Measurements from ENCODE around the gene SLC7A5.
"Not testable (repeated sequence)": the region's sequence is repeated elsewhere in the genome, so short reads cannot be mapped to it uniquely, and the experiment has no call there.

Gene SLC7A5

DNA sequence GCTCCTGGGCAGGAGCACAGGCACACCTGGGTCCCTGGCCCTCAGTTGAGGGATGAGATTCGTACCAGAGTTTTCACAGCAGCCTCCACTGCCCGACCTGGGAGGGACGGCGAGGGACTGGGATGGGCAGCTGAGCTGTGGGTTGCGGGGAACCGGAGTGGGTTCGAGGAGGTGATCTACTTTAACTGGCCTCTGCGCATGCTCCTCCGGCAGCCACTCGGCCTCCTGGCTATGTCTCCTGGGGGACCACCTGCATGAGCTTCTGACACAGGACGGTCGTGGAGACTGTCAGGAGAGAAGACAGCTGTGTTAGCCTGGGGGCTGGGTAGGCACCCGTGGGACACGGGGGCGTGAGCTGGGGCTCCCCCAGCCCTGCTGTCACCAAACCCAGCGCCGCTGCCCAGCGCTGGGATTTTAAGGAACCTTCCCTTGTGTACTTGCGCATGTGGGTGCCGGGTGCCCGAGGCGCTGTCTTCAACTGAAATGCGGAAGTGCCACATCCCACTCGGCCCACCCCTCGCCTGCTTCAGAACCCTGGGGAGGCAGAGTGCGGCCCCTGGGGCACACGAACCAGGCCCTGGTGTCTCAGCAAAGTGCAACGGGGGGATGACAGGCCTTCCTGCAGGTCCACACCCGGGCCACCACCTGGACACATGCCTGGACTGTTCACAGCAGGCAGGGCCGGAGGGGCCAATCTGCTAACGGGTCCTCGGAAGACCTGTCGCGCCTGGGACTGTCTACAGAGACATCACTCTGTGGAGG lies 36.4 kb downstream of the SLC7A5 start:
- no peak for DNase-seq

DNA sequence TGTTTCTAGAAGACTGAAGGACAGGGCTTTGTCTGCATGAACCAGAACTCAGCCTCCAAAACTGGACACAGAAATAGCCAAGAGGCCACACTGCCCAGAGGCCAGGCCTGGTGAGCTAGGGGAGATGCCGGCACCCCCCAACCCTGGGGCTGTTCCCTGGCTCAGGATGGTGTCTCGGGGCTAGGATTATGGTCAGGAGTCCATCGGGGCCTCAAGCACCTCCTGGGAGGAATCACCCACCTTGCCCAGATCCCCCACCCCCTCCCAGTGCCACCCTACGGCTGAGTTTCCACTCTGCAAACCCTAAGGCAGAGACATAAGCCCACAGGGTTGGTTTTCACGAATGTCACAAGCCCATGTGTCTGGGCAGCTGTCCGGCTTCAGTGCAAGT lies 37.2 kb downstream of the SLC7A5 start:
- no peak for DNase-seq

DNA sequence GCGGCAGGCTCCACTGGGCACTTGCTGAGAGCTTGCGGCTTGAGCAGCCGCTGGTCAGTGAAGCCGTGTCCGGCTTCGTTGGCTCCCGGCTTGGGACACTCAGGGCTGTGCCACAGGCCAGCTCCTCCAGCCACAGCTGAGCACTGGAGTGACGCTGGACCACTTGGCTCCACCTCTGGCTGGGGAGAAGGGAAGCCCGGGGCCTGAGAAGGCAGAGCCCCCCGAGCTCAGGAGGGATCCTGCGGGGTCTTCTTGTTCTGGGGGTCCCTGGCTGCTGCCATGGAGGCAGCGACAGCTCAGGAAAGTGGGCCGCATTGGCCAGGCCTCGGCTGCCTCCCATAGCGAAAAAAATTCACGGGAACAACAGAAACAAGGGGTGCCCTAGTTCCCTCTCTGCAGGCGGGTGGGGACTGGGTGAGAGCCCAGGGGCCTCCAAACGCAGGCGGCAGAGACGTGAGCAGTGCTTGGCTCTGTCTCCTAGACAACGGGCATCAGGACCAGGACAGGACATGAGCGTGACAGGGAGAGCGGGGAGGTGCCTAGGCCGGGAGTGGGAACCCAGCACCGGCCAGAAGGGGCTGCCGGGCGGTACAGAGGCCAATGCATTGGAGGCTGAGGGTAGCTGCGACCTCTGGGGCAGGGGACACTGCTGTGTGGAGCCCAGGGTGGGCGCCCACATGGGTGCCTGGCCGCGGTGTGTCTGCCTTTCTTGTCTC lies 37.7 kb downstream of the SLC7A5 start:
- DNase-seq = no peak

DNA sequence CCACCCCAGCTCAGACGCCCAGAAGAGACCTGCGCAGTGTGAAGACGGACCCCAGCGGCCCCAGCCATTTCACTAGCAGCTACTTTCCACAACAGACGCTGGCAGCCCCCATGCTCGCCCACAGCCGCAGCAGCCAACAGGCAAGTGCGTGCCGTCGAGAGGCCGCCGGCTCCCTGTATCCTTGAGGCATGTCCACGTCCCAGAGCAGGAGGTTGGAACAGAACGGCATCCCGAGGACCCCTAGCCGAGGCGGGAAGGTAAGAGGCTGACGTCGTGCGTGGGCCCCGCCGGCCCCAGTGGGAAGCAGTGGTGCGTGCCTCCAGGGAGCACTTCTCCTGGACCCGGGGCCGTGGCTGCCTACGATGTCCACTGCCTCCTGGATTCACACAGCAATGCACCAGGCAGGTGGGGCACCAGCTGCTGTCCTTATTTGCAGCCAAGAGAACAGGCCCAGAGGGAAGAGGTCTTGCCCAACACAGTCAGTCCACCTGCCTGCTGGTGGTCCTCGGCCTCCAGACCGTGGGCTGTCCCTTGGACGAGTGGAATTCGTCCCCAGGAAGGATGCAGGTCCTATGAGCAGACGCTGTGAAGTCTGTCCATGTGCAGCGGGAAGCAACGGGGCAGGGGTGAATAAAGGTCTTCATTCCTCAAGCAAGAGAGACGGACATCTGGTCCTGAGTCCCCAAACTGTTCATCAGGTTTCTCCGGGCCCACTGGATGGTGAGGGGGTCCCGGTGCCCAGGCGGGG lies 38.5 kb downstream of the SLC7A5 start:
- DNase-seq = no peak

DNA sequence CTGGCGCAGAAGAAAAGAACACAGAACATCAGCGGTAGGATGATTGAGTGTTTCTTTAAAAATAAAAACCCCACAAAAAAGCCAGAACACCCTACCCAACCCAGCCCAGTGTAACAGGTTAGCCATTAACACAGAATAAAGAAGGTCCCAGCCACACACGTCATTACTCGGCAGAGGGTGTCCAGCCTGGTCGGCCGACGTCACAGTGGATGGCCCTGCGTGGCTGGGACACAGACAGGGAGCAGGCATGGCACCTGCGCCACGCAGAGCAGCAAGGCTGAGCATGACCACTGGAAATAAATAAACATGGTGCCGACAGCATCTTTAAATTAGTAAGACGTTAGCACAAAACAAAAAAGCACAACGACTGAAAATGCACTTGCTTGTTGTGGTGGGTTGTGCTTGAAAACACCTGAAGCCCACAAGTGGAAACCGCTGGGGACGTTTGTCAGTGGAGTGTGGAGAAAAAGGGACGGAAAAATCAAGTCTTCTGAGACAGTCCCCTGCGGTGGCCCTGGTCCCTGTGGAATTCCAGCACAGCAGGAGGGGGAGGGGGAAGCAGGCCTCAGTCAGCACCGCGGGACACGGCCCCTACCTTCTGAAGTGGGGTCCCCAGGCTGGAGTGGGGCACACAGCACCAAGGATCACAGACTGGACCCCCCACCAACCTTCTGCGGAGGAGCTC lies 39.2 kb downstream of the SLC7A5 start:
- DNase-seq = no peak

DNA sequence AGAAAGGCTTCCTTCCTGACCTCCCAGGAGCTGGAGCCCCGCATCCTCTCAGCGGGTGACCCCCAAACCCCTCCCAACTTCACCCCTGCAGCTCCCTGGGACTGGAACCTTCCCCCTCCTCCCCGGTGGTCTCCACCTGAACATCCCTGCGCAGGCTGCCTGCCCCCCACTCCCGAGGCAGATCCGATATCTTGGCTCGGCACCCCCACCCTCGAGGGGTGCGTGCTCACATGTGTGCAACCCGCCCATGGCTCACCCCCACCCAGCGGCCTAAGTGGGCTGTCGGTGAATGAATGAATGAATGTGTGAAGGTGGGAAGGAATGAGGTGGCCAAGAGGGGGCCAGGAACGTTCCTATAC lies 39.7 kb downstream of the SLC7A5 start:
- DNase-seq = no peak

DNA sequence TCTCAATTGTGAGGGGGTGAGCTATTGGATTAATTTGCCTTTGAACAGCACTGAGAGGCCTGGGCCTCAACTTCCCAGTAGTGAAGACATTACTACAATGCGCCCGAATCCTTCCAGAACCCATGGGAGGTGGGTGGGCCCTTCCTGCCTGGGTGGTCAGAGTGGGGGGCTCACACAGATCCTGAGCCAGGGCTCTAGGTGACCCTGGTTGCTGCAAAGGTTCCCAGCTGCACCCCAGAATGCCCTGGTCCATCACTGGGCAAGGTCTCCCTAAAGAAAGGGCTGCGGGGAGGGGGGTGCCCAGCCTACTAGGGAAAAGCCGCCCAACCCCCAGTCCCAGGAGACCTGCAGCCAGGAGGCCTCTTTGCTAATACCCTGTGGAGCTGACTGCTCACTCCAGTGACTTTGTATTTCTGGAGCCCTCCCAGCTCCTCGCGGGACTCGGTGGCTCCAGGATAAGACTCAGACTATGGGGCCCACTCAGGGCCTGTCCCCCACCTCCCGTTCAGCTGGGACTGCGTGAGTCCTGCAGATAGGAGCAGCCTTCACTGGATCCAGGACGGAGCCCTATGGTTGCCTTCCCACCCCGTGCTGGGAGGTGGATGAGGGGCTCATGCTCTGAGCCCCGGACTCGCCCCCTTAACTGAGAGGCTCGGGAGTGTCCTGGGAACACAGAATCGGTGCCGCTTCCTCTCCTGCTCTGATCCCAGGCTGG lies 40.2 kb downstream of the SLC7A5 start:
- DNase-seq = no peak

DNA sequence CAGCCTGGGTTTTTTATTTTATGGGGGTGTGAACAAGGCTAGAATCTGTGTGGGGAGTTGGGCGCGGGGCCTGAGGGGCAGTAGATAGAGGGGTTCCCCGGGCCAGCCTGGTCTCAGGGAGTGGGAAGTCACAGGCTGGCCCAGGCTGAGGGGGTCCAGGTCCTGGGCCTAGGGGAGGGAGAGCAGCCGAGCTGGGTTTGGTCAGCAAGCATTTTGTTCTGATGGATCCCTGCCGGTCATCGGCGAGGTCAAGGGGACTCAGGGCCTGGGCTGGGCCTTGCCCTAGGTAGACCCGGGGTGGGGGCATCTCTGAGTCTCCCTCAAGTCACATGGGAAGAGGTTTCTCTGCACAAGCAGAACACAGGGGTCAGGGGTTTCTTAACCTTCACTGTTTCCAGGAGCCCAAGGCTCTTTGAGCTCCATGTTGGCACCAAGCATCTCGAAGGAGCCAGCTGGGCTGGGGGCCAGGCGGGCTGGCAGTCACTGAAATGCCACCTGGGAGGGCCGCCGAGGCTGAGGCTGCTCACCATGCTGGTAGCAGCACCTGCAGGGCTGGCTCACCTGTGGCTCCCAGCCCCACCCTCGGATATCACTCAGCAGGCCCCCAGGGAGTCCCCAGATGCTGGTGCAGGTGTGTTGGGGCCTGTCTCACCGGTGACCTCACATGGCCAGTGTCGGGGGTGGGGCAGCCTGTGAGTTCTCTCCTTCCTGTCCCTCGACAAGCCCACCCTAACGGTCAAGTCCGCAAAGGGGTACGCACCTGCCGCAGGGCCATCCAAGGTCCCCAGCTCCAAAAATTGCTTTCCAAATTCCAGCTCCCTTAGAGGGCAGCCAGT lies 41.0 kb downstream of the SLC7A5 start:
- no peak for DNase-seq

DNA sequence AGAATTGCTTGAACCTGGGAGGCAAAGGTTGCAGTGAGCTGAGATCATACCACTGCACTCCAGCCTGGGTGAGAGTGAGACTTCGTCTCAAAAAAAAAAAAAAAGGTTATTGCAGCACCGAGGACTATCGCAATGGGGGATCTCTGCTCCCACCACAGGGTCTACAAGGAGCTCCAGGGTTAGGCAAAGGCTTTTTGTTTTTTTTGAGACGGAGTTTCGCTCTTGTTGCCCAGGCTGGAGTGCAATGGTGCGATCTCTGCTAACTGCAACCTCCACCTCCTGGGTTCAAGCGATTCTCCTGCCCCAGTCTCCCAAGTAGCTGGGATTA lies 41.8 kb downstream of the SLC7A5 start:
- DNase-seq = not testable (repeated sequence)

DNA sequence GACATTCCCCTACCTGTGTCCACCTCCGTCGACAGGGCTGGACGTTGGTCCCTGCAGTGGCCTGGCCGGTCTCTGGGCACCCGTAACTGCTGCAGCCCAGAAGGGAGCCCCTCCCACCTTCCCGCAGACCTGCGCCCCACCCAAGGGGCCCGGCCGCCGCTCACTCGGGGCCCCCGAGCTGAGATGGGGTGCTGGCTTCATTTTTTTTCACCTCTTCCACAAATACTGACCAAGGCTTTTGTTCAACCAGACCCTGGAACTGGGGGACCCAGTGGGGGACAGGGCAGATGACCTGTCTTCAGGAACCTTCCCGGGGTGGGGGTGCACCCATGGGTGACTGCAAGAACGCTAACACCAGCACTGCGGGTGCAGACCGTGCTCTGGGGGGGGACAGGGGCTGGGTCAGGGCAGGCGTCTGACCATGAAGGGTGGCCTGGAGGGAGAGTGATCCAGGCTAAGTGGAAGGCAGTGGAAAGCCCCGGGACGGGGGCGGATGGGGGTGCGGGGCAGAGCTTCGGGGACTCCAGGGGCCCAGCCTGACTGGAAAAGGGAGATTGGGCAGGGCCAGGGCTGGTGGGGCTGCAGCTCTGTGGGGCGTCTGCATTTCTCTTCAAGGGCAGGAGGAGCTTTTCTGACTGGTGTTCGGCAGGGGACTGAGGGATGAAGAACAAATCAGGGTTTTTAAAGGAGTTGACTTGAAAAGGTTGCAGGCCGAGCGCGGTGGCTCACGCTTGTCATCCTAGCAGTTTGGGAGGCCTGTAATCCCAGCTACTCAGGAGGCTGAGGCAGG lies 42.3 kb downstream of the SLC7A5 start:
- no peak for DNase-seq

DNA sequence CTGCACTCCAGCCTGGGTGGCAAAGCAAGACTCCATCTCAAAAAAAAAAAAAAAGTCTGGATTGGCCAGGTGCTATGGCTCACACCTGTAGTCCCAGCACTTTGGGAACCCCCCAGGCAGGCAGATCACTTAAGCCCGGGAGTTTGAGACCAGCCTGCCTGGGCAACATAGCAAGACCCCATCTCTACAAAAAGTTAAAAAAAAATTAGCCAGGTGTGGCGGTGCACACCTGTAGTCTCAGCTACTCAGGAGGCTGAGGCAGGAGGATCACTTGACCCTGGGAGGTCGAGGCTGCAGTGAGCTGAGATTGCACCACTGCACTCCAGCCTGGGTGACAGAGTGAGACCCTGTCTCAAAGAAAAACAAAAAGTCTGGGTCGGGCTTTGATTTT lies 42.9 kb downstream of the SLC7A5 start:
- not testable (repeated sequence) for DNase-seq

DNA sequence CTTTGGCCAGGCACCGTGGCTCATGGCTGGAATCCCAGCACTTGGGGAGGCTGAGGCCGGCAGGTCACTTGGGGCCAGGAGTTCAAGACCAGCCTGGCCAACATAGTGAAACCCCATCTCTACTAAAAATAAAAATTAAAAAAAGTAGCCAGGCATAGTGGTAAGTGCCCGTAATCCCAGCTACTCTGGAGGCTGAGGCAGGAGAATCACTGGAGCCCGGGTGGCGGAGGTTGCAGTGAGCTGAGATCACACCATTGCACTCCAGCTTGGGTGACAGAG lies 43.5 kb downstream of the SLC7A5 start:
- not testable (repeated sequence) for DNase-seq

DNA sequence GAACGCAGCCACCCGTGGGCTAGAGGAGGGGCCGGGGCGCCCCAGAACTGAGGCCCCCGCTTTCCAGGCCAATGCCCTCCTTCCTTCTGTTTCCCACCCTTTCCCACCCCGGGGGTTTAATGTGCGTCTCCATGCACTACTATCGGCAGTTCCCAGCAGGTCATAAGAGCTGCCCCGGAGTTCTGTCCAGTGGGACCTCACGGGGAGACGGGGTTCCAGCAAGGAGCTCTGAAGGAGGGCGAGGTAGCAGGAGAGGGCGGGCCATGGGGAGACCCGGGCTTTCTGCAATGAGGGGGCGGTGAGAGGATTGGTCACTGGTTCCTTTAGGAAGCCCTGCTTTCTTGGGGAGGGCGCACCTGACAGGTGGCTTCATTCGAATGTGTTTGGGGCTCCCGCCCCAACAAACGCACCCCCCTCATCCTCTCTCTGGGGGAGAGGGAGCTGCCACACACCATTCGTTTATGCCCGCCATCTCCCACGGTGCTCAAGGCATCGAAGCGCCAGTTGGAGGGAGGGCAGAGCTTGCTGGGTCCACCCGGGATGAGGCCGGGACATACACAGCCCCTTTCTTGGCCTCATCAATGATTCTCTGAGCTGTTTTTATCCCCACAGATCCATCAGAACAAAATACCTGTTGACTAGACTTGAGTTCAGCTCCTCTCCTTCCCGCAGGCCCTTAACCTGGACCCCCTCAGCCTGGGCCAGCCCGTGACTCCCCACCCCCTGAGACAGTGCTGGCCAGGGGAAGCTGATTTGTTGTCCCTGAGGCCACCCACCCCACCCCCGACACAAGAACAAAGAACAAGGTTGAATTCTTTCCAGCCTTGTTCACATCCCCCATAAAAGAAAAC lies 44.1 kb downstream of the SLC7A5 start:
- DNase-seq = no peak

DNA sequence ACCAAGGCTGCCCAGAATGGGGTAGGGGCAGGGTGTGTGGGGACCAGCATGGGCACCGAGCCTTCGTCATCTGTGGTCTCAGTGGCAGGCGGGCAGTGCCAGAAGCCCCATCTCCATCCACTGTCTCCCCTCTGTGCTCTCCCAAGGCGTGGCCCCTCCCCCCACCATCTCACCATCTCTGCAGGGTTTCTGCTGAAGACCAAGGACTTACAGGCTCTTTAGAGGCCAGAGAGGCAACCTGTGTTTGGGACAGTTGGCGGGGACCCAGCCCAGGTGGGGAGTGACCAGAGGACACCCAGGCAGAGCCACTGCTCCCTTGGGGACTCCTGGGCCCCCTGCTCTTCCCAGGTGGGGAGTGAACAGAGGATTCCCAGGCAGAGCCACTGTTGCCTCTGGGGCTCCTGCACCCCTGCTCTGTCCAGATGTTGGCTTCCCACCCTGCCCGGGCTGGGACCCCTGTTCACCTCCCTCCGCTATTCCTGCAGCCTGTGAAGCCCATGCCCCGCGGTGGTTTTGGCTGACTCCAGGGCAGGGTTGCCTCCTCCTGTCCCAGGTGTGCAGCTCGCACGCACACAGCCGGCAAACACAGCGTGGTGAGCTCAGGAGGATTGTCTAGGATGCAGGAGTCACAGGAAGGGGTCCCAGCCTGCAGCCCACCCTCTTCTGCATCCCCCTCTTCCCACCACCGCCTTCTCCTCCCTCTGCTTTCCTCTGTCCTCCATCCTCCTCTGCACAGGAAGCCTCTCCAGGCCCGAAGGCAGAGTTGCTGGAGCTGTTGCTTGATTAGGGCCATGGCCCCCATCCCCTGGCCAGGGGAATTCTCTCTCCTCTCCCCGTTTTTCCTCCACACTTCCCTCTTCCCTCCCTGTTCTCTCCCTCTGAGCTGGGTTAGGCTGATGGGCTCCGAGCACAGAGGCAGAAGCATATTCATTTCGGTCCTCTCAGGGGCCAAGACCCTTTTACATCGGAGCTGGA lies 45.0 kb downstream of the SLC7A5 start:
- no peak for DNase-seq

DNA sequence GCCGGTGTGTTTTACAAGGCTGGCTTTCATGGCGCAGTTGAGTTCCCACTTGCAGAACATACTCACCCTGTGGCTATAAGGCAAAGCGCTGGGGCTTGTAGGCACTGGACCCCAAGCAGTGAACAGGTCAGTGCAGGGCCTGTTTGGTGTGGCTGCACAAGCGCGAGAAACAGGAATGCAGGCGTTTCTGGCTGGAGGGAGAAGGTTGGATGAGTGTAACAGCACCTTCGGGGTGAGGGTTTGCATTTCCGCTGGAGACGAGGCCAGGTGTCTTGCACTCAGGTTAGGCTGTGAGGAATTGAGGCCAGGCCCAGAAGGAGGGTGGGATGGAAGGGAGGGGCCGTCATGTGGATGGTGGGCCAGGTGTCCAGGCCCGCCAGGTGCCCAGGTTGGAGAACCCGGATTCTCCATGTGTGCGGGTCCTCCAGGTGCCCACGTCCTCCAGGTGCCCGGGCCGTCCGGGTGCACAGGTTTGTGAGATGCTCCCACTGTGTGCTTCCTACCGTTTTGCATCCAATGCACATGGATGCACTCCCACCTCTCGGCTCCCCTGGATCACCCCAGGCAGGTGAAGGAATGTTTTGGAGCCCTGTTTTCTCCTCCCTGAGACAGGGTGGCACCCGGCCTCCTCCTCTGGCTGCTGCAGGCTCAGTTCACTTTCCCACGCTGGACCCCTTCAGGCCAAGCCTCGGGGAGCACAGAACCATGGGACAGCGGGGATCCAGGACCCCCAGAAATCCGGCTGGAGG lies 46.0 kb downstream of the SLC7A5 start:
- no peak for DNase-seq

DNA sequence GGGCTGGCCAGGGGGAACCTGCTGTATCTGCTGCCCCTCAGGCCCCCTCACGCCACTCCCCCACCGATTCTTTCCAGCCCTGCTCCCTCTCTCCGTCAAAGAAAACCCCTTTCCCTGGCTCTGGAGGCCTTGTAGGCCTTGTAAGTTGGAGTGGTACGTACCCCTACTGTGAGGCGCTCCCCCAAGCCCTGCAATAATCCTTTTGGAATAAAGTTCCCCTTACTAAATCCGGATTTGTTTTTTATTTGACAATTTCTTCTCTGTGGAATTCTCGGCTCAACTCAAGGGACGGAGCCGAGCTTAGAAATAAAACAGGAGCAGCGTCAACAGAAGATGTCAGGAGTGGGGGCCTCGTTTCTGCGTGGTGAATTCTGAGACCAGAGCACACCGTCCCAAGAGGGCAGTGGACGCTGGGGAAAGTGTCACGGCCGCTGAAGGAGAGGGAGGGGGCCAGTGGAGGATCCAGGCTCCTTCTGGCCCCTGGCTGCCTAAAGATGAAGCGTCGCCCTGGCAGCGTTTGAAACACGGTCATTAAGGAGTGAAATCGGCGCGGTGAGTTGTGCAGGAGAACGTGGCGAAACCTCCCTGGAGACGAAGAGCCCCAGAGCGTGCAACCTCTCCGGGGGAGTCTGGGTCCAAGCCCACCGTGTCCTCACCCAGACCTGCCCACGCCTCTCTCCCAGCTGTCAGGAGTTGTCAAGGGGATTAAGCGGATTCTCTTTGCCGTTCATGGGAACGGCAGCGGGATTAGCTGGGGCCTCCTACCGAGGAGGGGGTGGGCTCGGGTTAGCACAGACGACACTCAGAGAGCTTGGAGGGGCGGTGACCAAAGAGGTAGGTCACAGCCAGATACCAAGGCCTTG lies 47.0 kb downstream of the SLC7A5 start:
- DNase-seq = no peak
